Large intestine (tissue), 3 donors: ENCODE results near the gene TRIO. TPM values are rescaled to one million over a fixed set of nuclear protein-coding genes. Genes with fewer than 3 reads are reported as not detected.
A peak's percentile ranks its signal among the peaks of the same experiment; 100 is the strongest.

Source experiments
- DNase-seq, 2 donors: peaks; one replicate each; pipeline versions ENCODE4 v3.0.0 to v3.0.0-alpha.2; 2013
- H3K27ac ChIP-seq: one replicate; pipeline ENCODE4 v1.5.1; 2013; ENCODE audit warnings: low read length
- H3K27me3 ChIP-seq: 2 replicates; pipeline ENCODE4 v1.6.1; 2013; ENCODE audit warnings: low read length; ENCODE audit not compliant: control insufficient read depth, insufficient read depth
- H3K36me3 ChIP-seq: 2 replicates; pipeline ENCODE4 v1.6.1; 2013; ENCODE audit warnings: low read length; ENCODE audit not compliant: control insufficient read depth, insufficient read depth
- H3K4me1 ChIP-seq: one replicate; pipeline ENCODE4 v1.6.1; 2013; ENCODE audit warnings: low read length; ENCODE audit not compliant: control insufficient read depth, insufficient read depth
- H3K4me3 ChIP-seq: one replicate; pipeline ENCODE4 v1.5.1; 2013; ENCODE audit warnings: low read length
- H3K9me3 ChIP-seq: one replicate; pipeline ENCODE4 v1.6.1; 2013; ENCODE audit warnings: mild to moderate bottlenecking, low read depth, low read length, moderate library complexity; ENCODE audit not compliant: control insufficient read depth
- WGBS: methylation state at CpG from one replicate; pipeline ENCODE4 v1.1.5; 2013; ENCODE audit warnings: low lambda C conversion rate; ENCODE audit not compliant: insufficient coverage; 5-methylcytosine and 5-hydroxymethylcytosine counted together
- polyA plus RNA-seq: library from polyadenylated mRNA; unstranded; fragments of 120-200 nt; gene quantifications from one replicate; pipeline ENCODE4 v1.2.1, GENCODE V29; 2013

TRIO gene
- polyA plus RNA-seq, 1 donor, result 66.6 TPM

- Histone ChIP-seq H3K4me3 (no peak overlapping the region), H3K27me3 (no peaks in the 10 kb centered on the region), H3K9me3 (no peaks in the 10 kb centered on the region), H3K27ac (no peak overlapping the region), H3K36me3 (no peaks in the 10 kb centered on the region), H3K4me1 (peaks cover 20% of the 10 kb centered on the region)
- WGBS, result no CpG with 5 or more reads among the region's 2 CpGs
- DNase-seq, result no peak
Measured at GRCh38 chr5:14265570-14265969, 122.4 kb downstream of the TRIO start.

DNA sequence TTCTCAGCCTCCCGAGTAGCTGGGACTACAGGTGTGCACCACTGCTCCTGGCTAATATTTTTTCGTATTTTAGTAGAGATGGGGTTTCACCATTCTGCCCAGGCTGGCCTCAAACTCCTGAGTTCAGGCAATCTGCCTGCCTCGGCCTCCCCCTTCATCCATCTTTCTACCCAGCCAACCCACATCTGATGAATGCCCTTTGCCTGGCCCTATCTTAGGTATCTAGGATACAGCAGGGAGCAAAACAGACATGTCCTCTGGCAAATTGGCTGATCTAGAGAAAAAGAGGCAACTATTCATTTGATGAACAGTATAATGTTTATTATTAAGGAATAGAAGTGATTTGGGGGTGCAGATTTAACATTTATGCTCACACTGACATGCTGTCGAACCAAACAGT is 123.0 kb downstream of the TRIO start:
- whole genome bisulfite sequencing, result no CpG with 5 or more reads among the region's 4 CpGs
- Histone ChIP-seq H3K9me3 (no peaks in the 10 kb centered on the region), H3K4me3 (no peak overlapping the region), H3K36me3 (peaks cover 1% of the 10 kb centered on the region), H3K27me3 (no peaks in the 10 kb centered on the region), H3K4me1 (peaks cover 20% of the 10 kb centered on the region), H3K27ac (no peak overlapping the region)
- DNase-seq, result no peak

DNA sequence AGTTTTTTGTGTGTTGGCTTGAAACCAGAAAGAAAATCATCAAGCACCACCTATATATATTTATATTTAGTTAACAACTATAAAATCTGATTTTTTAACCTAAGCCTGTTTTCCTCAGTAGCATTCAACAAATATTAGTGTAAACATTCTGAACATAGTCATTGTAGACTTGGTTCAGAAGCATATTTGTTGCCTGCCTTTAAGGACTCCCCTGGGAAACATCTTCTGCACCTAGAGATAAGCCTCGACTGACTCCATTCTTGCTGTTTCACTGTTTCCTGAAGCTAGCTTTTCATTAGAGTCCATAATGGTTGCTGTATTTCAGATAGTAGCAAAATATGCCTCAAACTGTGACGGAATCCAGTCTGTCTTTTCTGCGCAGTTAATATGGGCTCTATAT is 123.5 kb downstream of the TRIO start:
- Histone ChIP-seq H3K9me3 (no peaks in the 10 kb centered on the region), H3K36me3 (peaks cover 4% of the 10 kb centered on the region), H3K4me1 (peaks cover 20% of the 10 kb centered on the region), H3K27me3 (no peaks in the 10 kb centered on the region), H3K4me3 (no peak overlapping the region), H3K27ac (no peak overlapping the region)
- no peak for DNase-seq
- 50% methylated on average over 1 of the region's 3 CpGs for WGBS

GRCh38 chr5:14267166-14267838 is 124.2 kb downstream of the TRIO start:
- Histone ChIP-seq H3K9me3 (no peaks in the 10 kb centered on the region), H3K36me3 (peaks cover 4% of the 10 kb centered on the region), H3K27ac (no peak overlapping the region), H3K4me3 (no peak overlapping the region), H3K4me1 (peaks cover 20% of the 10 kb centered on the region), H3K27me3 (no peaks in the 10 kb centered on the region)
- DNase-seq, result no peak
- WGBS, result no CpG with 5 or more reads among the region's 5 CpGs

GRCh38 chr5:14267991-14268708 is 125.0 kb downstream of the TRIO start:
- Histone ChIP-seq H3K27ac (no peak overlapping the region), H3K36me3 (peaks cover 4% of the 10 kb centered on the region), H3K9me3 (no peaks in the 10 kb centered on the region), H3K4me1 (peaks cover 20% of the 10 kb centered on the region), H3K4me3 (no peak overlapping the region), H3K27me3 (no peaks in the 10 kb centered on the region)
- no CpG with 5 or more reads among the region's 6 CpGs for WGBS
- DNase-seq, result no peak

- H3K4me1 ChIP-seq, result peaks cover 20% of the 10 kb centered on the region
- no peak overlapping the region for H3K4me3 ChIP-seq
- H3K27ac ChIP-seq, result no peak overlapping the region
- no peak for DNase-seq
- WGBS, result 50% methylated on average over 1 of the region's 5 CpGs
- no peaks in the 10 kb centered on the region for H3K27me3 ChIP-seq
- H3K36me3 ChIP-seq, result peaks cover 4% of the 10 kb centered on the region
- H3K9me3 ChIP-seq, result no peaks in the 10 kb centered on the region
Measured at GRCh38 chr5:14268738-14269137, 125.6 kb downstream of the TRIO start.

GRCh38 chr5:14269395-14269794 is 126.3 kb downstream of the TRIO start:
- DNase-seq, result no peak
- H3K27me3 ChIP-seq, result no peaks in the 10 kb centered on the region
- H3K36me3 ChIP-seq, result peaks cover 4% of the 10 kb centered on the region
- H3K9me3 ChIP-seq, result no peaks in the 10 kb centered on the region
- WGBS, result no CpG with 5 or more reads among the region's 2 CpGs
- peaks cover 20% of the 10 kb centered on the region for H3K4me1 ChIP-seq
- H3K27ac ChIP-seq, result no peak overlapping the region
- H3K4me3 ChIP-seq, result no peak overlapping the region

- peaks cover 20% of the 10 kb centered on the region for H3K4me1 ChIP-seq
Measured at GRCh38 chr5:14270209-14270702, 127.1 kb downstream of the TRIO start.

GRCh38 chr5:14272548-14273205 is 129.5 kb downstream of the TRIO start:
- no peak overlapping the region for H3K27ac ChIP-seq
- no peak overlapping the region for H3K4me3 ChIP-seq
- peaks cover 4% of the 10 kb centered on the region for H3K36me3 ChIP-seq
- H3K27me3 ChIP-seq, result no peaks in the 10 kb centered on the region
- H3K9me3 ChIP-seq, result no peaks in the 10 kb centered on the region
- peak in 1 of 2 donors; percentile 27 for DNase-seq
- 36% methylated on average over 2 of the region's 4 CpGs for WGBS
- peaks cover 20% of the 10 kb centered on the region for H3K4me1 ChIP-seq

More at GRCh38 chr5:14270209-14270702, 127.1 kb downstream of the TRIO start:
- Histone ChIP-seq H3K36me3 (peaks cover 4% of the 10 kb centered on the region), H3K9me3 (no peaks in the 10 kb centered on the region), H3K4me3 (no peak overlapping the region), H3K27me3 (no peaks in the 10 kb centered on the region), H3K27ac (no peak overlapping the region)
- DNase-seq, result peak; percentile 40 to 51
- WGBS, result 40% methylated on average over 1 of the region's 3 CpGs

DNA sequence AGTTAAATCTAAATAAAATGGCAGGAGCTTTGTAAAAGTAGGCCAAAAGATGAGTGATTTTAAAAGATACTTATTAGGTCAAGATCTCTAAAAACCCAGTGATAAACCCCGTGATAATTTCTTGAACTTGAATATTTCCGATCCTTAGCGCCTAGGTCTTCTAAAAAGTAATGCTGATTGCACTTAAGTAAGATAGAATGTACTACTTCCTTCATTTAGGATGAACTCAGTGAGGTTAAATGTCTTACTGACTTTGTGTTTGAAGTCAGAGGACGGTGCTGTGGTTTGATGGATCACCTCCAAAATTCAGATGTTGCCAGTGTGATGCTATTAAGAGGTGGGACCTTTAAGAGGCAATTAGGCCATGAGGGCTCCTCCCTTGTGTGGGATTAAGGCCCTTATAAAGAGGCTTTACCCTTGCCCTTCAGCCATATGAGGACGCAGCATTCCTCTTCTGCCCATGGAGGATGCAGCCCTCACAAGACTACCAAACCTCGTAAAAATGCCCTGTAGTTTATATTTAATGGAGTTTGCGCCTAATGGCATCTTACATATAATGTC is 130.1 kb downstream of the TRIO start:
- Histone ChIP-seq H3K4me1 (peaks cover 19% of the 10 kb centered on the region), H3K27ac (no peak overlapping the region)

More for the DNA sequence above, 130.1 kb downstream of the TRIO start:
- Histone ChIP-seq H3K27me3 (no peaks in the 10 kb centered on the region), H3K9me3 (no peaks in the 10 kb centered on the region), H3K36me3 (peaks cover 4% of the 10 kb centered on the region), H3K4me3 (no peak overlapping the region)
- DNase-seq, result no peak
- WGBS, result 90% methylated on average over 2 of the region's 7 CpGs
